Left cardiac atrium (tissue), 4 donors: Measurements from ENCODE around the gene PPP1R7. TPM values are rescaled to one million over a fixed set of nuclear protein-coding genes. Genes with fewer than 3 reads are reported as not detected.
A peak's percentile ranks its signal among the peaks of the same experiment; 100 is the strongest.
"Not testable (repeated sequence)": the region's sequence is repeated elsewhere in the genome, so short reads cannot be mapped to it uniquely, and the experiment has no call there.

ENCODE experiments used
- ATAC-seq, 2 donors: fragments of 200-7000 bp; cut with Tn5 transposase; one replicate each; pipeline ENCODE4 v1.9.1; 2020; ENCODE audit warnings: mild to moderate bottlenecking in 2 of 2, moderate library complexity in 2 of 2
- DNase-seq: peaks from one replicate; pipeline ENCODE4 v3.0.0-alpha.2; 2020
- intact Hi-C, 2 donors: fragments of 100-400 bp; cut with DNase I; formaldehyde crosslinking; loops; one replicate each; pipeline versions ENCODE4 v1.14.1 to v1.15.1; 2022 to 2023
- total RNA-seq, 2 donors: library from RNA; stranded (reverse); fragmentation: NEBNext Ultra II Directional; extraction: Animal tissue kit (Norgen Biotek cat#: 25700); gene quantifications; one replicate each; pipeline ENCODE4 v1.2.1, GENCODE V29; 2021
- donor health status: DM: no; HTN: yes; CAD: no.
- donor health status: DM: no; HTN: yes; CAD: no; lungs with severe emphysema.
- donor health status: DM: yes; HTN: yes; CAD: no.
- donor health status: Dilated cardiomyopathy.

PPP1R7 gene
- total RNA-seq, 2 donors from 2014 or later: 61.9 to 68.4 TPM

DNA sequence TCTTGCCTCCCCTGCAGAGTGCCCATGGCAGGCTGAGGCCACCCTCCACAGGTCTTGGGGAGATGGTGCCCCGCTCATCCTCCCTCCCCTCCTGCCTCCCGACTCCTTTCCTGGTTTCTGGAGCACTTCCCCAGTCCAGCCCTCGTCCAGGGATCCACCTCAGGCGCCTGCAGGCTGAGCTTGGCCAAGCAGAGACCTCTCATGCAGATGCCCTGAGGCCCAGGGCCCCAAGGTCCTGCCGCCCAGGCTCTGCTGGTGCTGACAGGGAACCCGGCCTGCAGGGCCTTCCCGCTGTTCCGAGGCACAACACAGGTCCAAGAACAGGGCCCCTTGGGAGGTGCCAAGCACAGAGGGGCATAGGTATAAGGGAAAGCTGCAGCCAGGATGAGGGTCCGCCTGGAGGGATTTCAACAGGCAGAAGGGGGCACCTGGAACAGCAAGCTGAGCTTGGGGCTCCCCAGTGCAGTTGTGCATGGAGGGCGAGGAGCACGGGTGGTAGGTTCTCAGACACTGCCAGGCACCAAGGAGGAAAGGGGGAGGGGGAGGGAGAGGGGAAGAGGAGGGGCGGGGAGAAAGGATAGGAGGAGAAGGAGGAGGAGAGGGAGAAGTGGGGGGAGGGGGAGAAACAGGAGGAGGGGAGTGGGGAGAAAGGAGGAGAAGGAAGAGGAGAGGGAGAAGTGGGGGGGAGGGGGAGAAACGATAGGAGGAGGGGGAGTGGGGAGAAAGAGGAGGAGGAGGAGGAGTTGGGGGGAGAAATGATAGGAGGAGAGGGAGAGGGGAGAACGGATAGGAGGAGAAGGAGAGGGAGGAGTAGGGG, 37.0 kb downstream of the PPP1R7 start:
- no peak for DNase-seq

DNA sequence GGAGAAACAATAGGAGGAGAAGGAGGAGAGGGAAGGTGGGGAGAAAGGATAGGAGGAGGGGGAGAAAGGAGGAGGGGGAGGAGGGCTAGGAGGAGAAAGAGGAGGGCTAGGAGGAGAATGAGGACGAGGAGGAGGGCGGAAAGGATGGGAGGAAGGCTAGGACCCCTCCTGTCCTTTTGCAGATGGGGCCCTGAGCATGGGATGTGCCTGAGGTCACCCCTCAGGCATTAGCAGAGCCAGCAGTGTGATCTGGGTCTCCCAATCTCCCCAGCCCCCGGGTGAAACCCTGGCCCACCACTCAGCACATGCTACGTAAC, 37.6 kb downstream of the PPP1R7 start:
- DNase-seq: no peak
- intact Hi-C loops: no loop called here
- ATAC-seq: no peak

More for the DNA sequence above, 37.0 kb downstream of the PPP1R7 start:
- no peak for ATAC-seq
- intact Hi-C loops: no loop called here

DNA sequence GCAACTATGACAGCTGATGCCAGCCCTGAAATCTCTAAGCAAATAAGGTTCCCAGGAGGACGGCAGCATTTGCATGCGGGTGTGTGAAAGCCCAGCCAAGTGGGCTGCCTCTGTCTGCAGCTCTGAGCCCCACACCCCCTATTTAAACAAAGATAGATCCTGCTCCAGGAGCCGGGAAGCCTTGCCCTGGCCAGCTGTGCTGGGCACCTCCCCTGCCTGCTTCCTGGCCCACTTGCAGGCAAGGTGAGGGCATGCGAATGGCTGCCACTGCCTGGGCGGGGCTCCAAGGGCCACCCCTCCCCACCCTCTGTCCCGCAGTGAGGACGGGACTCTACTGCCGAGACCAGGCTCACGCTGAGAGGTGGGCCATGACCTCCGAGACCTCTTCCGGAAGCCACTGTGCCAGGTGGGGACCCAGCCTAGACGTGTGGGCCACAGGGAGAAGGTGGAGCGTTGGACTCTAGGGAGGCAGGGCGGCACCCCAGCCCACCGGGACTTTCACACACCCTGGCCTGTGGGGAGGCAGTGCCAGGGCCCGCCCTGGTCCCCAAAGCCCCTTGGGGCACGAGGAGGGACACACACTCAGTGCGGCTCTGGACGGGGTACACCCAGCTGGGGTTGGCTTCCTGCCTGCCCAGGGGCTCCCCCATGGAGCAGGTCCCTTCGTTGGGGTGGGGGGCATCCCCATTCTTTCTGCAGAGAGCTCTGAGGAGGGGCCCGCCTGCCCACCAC, 38.3 kb downstream of the PPP1R7 start, which contains the start of gene ANO7:
ANO7 (plus strand) TSS at position 317 of the 732 bp plus-strand sequence. CDS start 1,387 bp downstream, outside the sequence.
- DNase-seq (no peak), ATAC-seq (no peak)
- intact Hi-C loops: no loop called here

DNA sequence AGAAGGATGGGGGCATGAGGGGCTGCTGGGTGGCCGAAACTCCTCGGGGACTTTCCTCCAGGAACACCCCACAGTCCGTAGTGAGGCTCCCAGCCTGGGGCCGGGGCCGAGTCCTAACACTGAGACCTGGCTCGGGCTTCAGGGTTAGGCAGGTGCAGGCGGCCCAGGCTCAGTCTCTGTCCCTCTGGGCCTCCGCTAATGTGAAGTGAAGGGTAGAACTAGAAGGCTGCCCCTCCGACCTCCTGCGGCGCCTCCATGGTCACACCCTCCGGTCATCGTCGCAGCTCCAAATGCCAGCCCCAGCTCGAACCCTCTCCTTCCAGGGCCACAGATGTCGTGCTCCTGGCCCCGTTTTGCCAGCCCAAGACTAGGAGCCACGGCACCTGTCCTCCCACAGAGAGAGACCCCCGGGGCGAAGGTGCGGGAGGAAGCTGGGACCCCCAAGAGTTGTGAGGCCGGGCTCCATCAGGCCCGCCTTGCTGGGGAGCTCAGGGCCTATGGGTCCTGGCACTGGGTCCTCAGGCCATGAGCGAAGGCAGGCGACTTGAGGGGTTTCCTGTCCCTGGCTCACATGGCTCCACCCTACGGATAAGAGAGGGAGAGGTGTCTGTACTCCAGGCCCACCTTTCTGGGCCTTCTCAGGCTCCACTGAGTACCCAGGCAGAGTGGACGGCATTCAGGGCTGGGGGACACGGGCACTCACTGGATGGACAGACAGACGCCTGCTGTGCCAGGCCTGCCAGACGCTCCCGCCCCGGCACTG, 39.0 kb downstream of the PPP1R7 start:
- ATAC-seq (no peak), DNase-seq (no peak)
- intact Hi-C loops: no loop called here

DNA sequence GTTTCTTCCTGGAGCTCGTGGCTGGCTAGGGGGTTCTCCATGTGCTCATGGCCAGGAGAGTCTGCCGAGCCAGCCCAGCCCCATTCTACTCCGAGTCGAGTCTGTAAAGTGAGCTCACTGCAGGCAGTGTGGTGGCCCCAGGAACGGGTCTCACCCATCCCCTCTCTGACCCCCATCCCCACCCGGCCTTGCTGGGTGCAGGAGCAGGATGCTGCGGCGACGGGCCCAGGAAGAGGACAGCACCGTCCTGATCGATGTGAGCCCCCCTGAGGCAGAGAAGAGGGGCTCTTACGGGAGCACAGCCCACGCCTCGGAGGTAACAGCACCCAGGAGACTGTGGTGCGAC, 39.6 kb downstream of the PPP1R7 start:
- ATAC-seq (no peak), DNase-seq (no peak)
- intact Hi-C loops: no loop called here

DNA sequence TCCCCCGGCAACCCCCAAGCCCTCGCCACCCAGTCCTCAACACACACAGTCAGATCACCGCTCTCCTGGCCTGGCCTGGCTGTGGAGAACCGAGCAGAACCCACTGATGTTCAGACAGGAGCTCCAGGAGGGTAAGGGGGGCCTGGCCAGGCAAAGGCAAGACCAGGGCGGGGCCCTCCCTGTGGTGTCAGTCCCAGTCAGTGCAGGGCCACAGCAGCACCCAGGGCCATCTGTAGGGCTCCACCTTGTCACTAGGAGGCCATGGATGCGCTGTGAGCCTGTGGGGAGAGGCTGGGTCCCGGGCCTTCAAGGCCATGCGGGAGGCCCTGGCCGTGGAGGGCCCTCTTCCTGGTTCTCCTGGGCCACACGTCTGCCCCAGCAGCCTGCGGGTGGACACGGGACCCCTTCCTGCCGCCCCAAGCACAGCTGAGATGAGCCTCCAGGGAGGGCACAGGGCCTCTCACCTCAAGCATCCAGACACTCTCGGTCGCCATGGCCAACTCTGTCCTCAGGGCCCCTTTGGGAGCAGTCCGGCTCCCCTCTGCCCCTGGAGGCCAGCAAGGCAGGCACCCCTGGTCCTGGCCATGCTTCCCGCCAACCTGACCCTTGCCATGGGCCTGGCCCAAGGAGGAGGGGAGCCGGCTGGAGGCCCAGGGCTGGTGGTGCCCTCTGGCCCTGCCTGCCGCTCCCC, 40.2 kb downstream of the PPP1R7 start:
- no peak for ATAC-seq
- intact Hi-C loops: no loop called here
- DNase-seq: peak; percentile 16

DNA sequence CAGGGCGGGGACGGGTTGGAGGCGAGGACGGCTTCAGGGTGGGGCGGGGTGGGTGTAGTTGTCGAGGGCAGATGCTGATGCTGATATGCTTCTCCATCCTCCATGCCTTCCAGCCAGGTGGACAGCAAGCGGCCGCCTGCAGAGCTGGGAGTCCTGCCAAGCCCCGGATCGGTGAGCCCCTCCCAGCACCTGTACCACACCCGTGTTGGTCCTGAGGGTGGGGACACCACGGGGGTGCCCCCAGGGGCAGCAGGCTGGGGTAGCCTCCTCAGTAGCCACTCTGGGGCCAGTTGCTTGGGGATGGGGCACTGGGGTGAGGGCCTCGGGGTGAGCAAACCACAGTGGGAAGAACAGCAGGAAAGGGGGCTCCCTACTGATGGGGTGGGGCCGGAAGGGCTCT, 40.8 kb downstream of the PPP1R7 start:
- peak; percentile 18 for DNase-seq
- intact Hi-C loops: no loop called here
- no peak for ATAC-seq

DNA sequence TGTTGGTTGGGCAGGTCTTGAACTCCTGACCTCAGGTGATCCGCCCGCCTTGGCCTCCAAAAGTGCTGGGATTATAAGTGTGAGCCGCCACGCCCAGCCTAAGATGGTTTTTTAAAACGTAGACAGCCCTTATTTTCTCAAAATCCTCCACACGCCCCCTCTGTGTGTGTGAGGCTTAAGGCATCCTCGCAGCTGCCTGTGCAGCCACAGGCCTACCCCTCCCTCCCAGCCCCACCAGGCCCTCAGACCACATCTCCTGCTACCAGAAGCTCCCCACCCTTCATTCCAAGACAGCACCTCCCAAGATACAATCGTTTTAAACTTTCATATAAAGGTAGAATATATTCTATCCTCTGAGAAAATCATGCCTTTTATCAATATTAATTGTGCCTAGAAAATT, 43.0 kb downstream of the PPP1R7 start:
- intact Hi-C loops: no loop called here
- ATAC-seq (no peak), DNase-seq (no peak)

DNA sequence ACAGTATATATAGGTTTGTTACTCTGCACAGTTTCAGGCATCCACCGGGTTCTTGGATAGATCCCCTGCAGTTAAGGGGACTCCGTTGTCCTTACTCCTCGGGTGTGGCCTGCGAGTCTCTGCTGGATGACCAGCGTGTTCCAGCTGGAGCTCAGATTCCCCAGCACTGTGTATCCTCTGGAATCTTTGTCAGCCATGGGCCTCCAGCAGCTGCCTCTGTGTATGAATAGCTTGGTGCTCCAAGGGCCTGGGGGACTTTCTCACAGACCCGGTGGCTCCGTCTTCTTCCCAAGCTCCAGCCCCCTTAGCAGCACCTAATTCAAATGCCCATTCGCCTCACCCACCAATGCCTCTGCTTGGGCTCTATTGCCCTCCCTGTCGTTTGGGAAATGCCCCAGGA, 44.5 kb downstream of the PPP1R7 start:
- no peak for DNase-seq
- intact Hi-C loops: no loop called here
- ATAC-seq: no peak

DNA sequence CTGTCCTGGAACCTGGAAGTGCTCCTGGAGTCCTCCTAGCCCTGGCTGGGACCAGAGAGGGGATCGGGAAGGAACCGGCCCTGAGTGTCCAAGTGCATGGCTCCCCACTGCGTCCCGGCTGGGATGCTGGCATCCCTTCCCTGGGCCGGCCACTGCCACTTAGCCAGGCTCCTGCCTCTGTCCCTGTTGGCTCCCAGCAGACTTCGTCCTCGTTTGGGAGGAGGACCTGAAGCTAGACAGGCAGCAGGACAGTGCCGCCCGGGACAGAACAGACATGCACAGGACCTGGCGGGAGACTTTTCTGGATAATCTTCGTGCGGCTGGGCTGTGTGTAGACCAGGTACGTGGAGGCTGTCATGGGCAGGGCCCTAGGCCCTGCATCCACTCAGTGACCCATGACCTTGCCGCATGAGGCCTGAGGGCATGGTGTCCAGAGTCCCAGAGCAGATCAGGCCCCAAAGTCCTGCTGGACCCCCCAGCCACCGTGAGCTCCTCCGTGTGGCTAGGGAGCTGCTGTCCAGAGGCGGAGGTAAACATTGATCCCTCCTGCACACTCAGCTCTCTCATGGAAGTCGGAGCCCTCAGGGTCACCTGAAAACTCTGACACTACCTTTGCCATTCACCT, 45.4 kb downstream of the PPP1R7 start:
- intact Hi-C loops: no loop called here
- no peak for ATAC-seq
- DNase-seq: peak; percentile 14

DNA sequence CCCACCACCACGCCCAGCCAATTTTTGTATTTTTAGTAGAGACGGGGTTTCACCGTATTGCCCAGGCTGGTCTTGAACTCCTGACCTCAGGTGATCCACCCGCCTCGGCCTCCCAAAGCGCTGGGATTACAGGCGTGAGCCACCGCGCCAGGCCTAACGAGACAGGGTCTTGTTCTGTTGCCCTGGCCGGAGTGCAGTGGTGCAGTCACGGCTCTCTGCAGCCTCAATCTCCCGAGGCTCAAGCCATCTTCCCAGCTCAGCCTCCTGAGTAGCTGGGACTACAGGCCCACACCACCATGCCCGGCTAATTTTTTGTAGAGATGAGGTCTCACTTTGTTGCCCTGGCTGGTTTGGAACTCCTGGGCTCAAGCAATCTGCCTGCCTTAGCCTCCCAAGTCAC, 47.0 kb downstream of the PPP1R7 start:
- intact Hi-C loops, DNase-seq, ATAC-seq: not testable (repeated sequence)

DNA sequence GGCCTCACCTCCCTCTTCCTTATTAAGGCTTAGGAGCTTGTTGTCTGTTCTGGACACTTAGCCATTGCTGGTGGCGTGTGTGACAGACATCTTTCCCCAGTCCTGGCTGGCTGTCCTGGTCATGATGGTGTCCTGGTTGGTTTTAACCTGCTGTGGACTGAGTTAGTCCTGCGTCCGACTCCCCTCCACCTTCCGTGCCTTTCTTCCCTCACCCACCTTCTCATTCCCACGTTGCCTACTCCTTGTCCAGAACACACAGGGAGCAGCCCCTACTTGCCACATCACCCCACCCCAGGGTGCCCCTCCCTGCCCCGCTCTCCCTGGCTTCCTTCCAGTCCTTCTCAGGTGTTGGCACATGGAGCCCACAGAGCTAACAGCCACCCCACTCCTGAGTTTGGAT, 47.7 kb downstream of the PPP1R7 start:
- intact Hi-C loops: no loop called here
- ATAC-seq (no peak), DNase-seq (no peak)

DNA sequence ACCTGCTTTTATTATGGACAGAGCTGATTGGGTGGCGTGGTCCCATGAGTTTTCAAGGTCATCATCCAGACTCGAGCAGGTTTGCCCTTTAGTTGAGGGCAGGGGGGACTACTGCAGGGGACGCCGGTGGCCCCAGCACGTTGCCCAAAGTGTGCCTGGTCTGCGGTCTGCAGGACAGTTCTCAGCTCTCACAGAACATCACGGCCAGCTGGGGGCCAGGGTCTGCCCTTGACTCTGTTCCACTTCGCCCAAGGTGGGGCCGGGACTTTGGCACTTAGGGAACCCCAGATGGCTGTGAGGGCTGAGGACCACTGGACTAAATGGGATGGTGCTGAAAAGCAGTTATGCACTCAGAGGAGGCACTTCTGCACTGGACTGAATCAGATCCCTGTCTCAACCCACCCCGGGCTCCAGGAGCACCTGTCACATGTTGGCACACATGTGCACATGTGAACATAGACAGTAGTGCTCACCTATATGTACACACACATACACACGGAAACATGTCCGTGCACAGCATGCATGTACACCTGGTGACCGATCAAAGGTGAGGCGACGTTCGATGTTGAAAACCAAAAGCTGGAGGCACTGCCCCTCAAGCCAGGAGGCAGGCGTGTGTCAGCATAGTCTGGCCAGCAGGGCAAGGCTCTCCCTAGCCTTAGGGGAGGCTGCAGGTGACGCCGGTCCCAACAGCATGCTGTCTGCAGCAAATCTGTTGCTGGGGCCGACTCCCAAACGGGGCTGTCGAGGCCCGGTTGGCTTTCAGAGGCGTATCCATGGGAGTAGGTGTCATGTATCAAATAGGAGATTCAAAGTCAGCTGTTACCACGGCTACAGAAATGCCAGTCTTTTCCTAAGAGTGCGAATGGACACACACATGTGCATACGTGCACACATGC, 48.4 kb downstream of the PPP1R7 start:
- no peak for DNase-seq
- intact Hi-C loops: no loop called here
- ATAC-seq: no peak

DNA sequence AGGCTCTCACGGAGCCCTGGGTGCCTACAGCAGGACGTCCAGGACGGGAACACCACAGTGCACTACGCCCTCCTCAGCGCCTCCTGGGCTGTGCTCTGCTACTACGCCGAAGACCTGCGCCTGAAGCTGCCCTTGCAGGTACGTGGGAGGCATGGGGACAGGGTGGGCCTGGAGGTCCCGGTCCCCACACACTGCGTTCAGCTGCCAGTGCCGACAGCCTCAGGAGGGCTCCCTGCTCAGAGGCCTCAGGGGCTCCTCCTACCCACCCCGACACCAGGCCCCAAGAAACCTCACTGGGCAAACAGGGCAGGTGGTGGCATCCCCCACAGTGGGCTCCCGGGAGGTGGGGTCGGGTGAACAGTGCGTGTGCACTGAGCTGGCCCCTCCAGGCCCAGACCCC, 49.0 kb downstream of the PPP1R7 start:
- ATAC-seq (no peak), DNase-seq (no peak)
- intact Hi-C loops: no loop called here

DNA sequence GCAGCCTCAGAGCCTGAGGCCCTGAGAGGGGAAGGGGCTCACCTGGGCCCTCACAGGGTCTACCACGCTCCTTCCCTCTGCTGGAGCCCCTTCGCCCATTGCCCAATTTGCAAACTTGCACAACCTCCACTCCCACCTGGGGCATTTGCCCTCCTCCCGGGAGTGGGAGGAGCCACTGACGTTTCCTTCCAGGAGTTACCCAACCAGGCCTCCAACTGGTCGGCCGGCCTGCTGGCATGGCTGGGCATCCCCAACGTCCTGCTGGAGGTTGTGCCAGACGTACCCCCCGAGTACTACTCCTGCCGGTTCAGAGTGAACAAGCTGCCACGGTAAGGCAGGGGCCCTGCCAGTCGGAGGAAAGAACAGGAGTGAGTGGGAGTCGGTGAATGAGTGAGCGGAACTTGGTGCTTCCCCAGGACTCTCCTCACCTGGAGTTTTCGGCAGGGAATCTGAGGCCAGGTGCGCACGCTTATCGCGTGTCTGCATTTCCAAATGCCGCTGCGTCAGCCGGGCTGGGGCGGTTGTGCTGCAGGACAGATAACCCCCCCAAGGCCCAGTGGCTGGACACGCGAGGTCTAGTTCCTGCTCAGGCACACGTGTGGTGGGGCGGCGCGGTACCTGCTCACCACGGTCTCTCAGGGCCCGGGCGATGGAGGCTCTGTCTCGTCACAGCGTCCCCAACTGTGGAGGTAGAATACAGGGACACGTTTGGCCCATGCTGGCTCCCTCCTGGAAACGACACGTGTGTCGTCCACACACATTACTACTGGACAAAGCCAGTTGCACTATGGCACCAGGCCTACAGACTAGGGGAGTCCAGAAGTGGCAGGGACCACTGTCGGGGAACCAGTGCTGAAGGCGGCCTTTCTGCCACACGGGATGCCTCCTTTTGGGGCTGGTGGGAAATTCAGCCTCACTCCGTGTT, 49.9 kb downstream of the PPP1R7 start:
- intact Hi-C loops: no loop called here
- ATAC-seq: no peak

DNA sequence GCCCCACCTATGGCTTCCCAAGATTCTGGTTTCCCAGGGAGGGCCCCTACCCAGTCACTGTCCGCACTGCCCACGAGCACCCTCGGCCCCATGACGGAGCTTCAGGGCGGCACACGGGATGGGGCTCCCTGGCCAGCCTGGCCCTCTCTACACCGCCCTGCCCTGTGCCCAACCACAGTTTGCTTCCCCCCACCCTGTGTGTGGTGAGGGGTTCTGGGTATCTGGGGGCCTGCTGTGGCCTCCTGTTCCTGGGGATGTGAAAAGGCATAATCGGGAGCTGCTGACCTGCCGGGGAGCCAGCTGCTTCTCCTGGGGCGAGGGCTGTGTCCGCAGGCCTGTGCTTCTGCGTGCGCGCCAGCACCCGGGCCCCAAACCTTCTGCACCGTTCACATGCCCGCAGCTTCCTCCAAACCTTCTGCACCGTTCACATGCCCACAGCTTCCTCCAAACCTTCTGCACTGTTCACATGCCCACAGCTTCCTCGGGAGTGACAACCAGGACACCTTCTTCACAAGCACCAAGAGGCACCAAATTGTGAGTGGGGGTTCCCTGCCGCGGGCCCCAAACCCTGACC, 50.6 kb downstream of the PPP1R7 start:
- intact Hi-C loops: no loop called here
- DNase-seq: no peak
- ATAC-seq: no peak

More for the DNA sequence above, 49.9 kb downstream of the PPP1R7 start:
- DNase-seq: no peak
